HEK293 (cell line): Measurements from ENCODE around the gene HTR1D.

ENCODE experiments used
- PBX3 ChIP-seq: sonication (generic); formaldehyde crosslinking; IDR thresholded peaks from 2 replicates; pipeline ENCODE4 v1.8.1; 2022; ENCODE audit warnings: mild to moderate bottlenecking, moderate library complexity, missing genetic modification reagents
- REST ChIP-seq: fragments of 450-650 bp; formaldehyde crosslinking; IDR thresholded peaks from 2 replicates; pipeline ENCODE4 v1.5.1; 2016; ENCODE audit warnings: missing biosample characterization, missing genetic modification characterization
- TCF7L2 ChIP-seq: IDR thresholded peaks from 2 replicates; pipeline ENCODE4 v1.6.1; 2011; ENCODE audit warnings: low read depth, mild to moderate bottlenecking, inconsistent platforms, low read length, moderate library complexity, borderline replicate concordance
- YY1 ChIP-seq: fragments of 450-650 bp; formaldehyde crosslinking; IDR thresholded peaks from 2 replicates; pipeline ENCODE4 v1.5.1; 2018; ENCODE audit warnings: missing biosample characterization, missing genetic modification characterization
- ZNF23 ChIP-seq: fragments of 450-650 bp; formaldehyde crosslinking; IDR thresholded peaks from 2 replicates; pipeline ENCODE4 v1.5.1; 2016; ENCODE audit warnings: missing biosample characterization, missing genetic modification characterization, borderline replicate concordance
- ZNF398 ChIP-seq: fragments of 450-650 bp; formaldehyde crosslinking; IDR thresholded peaks from 2 replicates; pipeline ENCODE4 v1.5.1; 2017; ENCODE audit warnings: missing biosample characterization, missing genetic modification characterization

GRCh38 chr1:23217421-23218115 is at the start of gene HTR1D:
- no peak for TF ChIP-seq TCF7L2
- TF ChIP-seq ZNF23 (tag by site-specific recombination), result no peak
- TF ChIP-seq YY1 (tag by site-specific recombination), result no peak
- no peak for TF ChIP-seq REST (tag by site-specific recombination)
- peak; percentile 81 for TF ChIP-seq ZNF398
- no peak for TF ChIP-seq PBX3 (CRISPR knock-in tag)
